Adipocyte (in vitro differentiated cells): Measurements from ENCODE around the gene HOMER2.

Experiments used
- DNase-seq: peaks from one replicate; pipeline ENCODE4 v3.0.0-alpha.2; 2015; ENCODE audit warnings: low read depth
- H3K27me3 ChIP-seq: replicated peaks from 2 replicates; pipeline ENCODE4 v1.7.0; 2013; ENCODE audit warnings: mild to moderate bottlenecking, low read length, moderate library complexity; ENCODE audit not compliant: control insufficient read depth, insufficient read depth
- H3K36me3 ChIP-seq: 2 replicates; pipeline ENCODE4 v1.7.0; 2013; ENCODE audit warnings: low read length, mild to moderate bottlenecking, moderate library complexity; ENCODE audit not compliant: control insufficient read depth, insufficient read depth, severe bottlenecking
- H3K4me1 ChIP-seq: 2 replicates; pipeline ENCODE4 v1.7.0; 2013; ENCODE audit warnings: mild to moderate bottlenecking, low read length, moderate library complexity; ENCODE audit not compliant: control insufficient read depth, insufficient read depth
- H3K4me3 ChIP-seq: 2 replicates; pipeline ENCODE4 v1.7.0; 2013; ENCODE audit warnings: mild to moderate bottlenecking, low read length, moderate library complexity
- H3K9ac ChIP-seq: 2 replicates; pipeline ENCODE4 v1.7.0; 2013; ENCODE audit warnings: mild to moderate bottlenecking, low read length, moderate library complexity
- H3K9me3 ChIP-seq: 2 replicates; pipeline ENCODE4 v1.7.0; 2013; ENCODE audit warnings: mild to moderate bottlenecking, low read length, moderate library complexity; ENCODE audit not compliant: control insufficient read depth

HOMER2 gene

GRCh38 chr15:82845686-82846085 lies 106.8 kb downstream of the HOMER2 start:
- Histone ChIP-seq H3K9ac (no peak overlapping the region), H3K9me3 (no peaks in the 10 kb centered on the region), H3K36me3 (no peaks in the 10 kb centered on the region), H3K4me1 (peaks cover 9% of the 10 kb centered on the region), H3K4me3 (no peak overlapping the region), H3K27me3 (no peaks in the 10 kb centered on the region)
- no peak for DNase-seq

GRCh38 chr15:82843566-82843965 lies 109.0 kb downstream of the HOMER2 start:
- Histone ChIP-seq H3K27me3 (no peaks in the 10 kb centered on the region), H3K36me3 (no peaks in the 10 kb centered on the region), H3K9ac (no peak overlapping the region), H3K4me1 (no peaks in the 10 kb centered on the region), H3K4me3 (no peak overlapping the region), H3K9me3 (no peaks in the 10 kb centered on the region)
- no peak for DNase-seq

GRCh38 chr15:82840166-82840565 lies 112.4 kb downstream of the HOMER2 start:
- H3K9ac ChIP-seq, result no peak overlapping the region

GRCh38 chr15:82839136-82839535 lies 113.4 kb downstream of the HOMER2 start:
- Histone ChIP-seq H3K4me3 (no peak overlapping the region), H3K36me3 (peaks cover 42% of the 10 kb centered on the region), H3K27me3 (no peaks in the 10 kb centered on the region)

More at GRCh38 chr15:82840166-82840565, 112.4 kb downstream of the HOMER2 start:
- Histone ChIP-seq H3K4me1 (no peaks in the 10 kb centered on the region), H3K4me3 (no peak overlapping the region), H3K9me3 (no peaks in the 10 kb centered on the region), H3K36me3 (peaks cover 32% of the 10 kb centered on the region), H3K27me3 (no peaks in the 10 kb centered on the region)
- no peak for DNase-seq

GRCh38 chr15:82838096-82838735 lies 114.3 kb downstream of the HOMER2 start:
- Histone ChIP-seq H3K27me3 (no peaks in the 10 kb centered on the region), H3K4me1 (peaks cover 1% of the 10 kb centered on the region), H3K9ac (no peak overlapping the region), H3K36me3 (peaks cover 52% of the 10 kb centered on the region), H3K9me3 (no peaks in the 10 kb centered on the region), H3K4me3 (no peak overlapping the region)
- no peak for DNase-seq

More at GRCh38 chr15:82839136-82839535, 113.4 kb downstream of the HOMER2 start:
- H3K4me1 ChIP-seq, result no peaks in the 10 kb centered on the region
- no peak for DNase-seq
- H3K9ac ChIP-seq, result no peak overlapping the region
- no peaks in the 10 kb centered on the region for H3K9me3 ChIP-seq

- no peaks in the 10 kb centered on the region for H3K9me3 ChIP-seq
- peaks cover 20% of the 10 kb centered on the region for H3K4me1 ChIP-seq
- no peak for DNase-seq
- peaks cover 79% of the 10 kb centered on the region for H3K36me3 ChIP-seq
- no peak overlapping the region for H3K4me3 ChIP-seq
- no peaks in the 10 kb centered on the region for H3K27me3 ChIP-seq
- H3K9ac ChIP-seq, result no peak overlapping the region
These were observed 117.1 kb downstream of the HOMER2 start for GRCh38 chr15:82835391-82835917.

GRCh38 chr15:82833362-82833682 lies 119.2 kb downstream of the HOMER2 start:
- no peaks in the 10 kb centered on the region for H3K9me3 ChIP-seq
- H3K27me3 ChIP-seq, result no peaks in the 10 kb centered on the region
- no peak overlapping the region for H3K4me3 ChIP-seq
- peaks cover 100% of the 10 kb centered on the region for H3K36me3 ChIP-seq
- H3K9ac ChIP-seq, result no peak overlapping the region
- DNase-seq, result no peak
- peaks cover 24% of the 10 kb centered on the region for H3K4me1 ChIP-seq

- peak; percentile 81 for DNase-seq
- Histone ChIP-seq H3K9me3 (no peaks in the 10 kb centered on the region), H3K36me3 (peaks cover 100% of the 10 kb centered on the region), H3K4me3 (no peak overlapping the region), H3K27me3 (no peaks in the 10 kb centered on the region), H3K4me1 (peaks cover 29% of the 10 kb centered on the region), H3K9ac (no peak overlapping the region)
These were observed 119.7 kb downstream of the HOMER2 start for GRCh38 chr15:82832601-82833361.

GRCh38 chr15:82831894-82832600 lies 120.5 kb downstream of the HOMER2 start:
- Histone ChIP-seq H3K4me3 (no peak overlapping the region), H3K27me3 (no peaks in the 10 kb centered on the region), H3K36me3 (peaks cover 100% of the 10 kb centered on the region), H3K4me1 (peaks cover 30% of the 10 kb centered on the region), H3K9ac (no peak overlapping the region), H3K9me3 (no peaks in the 10 kb centered on the region)
- no peak for DNase-seq

GRCh38 chr15:82830427-82831173 lies 121.9 kb downstream of the HOMER2 start:
- H3K9ac ChIP-seq, result no peak overlapping the region
- H3K27me3 ChIP-seq, result no peaks in the 10 kb centered on the region
- H3K4me1 ChIP-seq, result peaks cover 30% of the 10 kb centered on the region
- H3K9me3 ChIP-seq, result no peaks in the 10 kb centered on the region
- no peak overlapping the region for H3K4me3 ChIP-seq
- peaks cover 100% of the 10 kb centered on the region for H3K36me3 ChIP-seq
- DNase-seq, result no peak

- Histone ChIP-seq H3K27me3 (no peaks in the 10 kb centered on the region), H3K9me3 (no peaks in the 10 kb centered on the region), H3K36me3 (peaks cover 98% of the 10 kb centered on the region), H3K4me1 (peaks cover 30% of the 10 kb centered on the region), H3K9ac (no peak overlapping the region), H3K4me3 (no peak overlapping the region)
- DNase-seq, result no peak
These were observed 123.3 kb downstream of the HOMER2 start for GRCh38 chr15:82829234-82829633.
